OCI-LY1 (cell line): ENCODE data around the gene GPR143.

Source experiments
- H2AFZ ChIP-seq: fragments of 200-600 bp; sonication (generic), shearing (Covaris generic); 2 replicates; pipeline ENCODE4 v1.6.0; 2014; ENCODE audit warnings: antibody characterized with exemption, mild to moderate bottlenecking, low read length
- H3F3A ChIP-seq: fragments of 200-600 bp; sonication (generic), shearing (Covaris generic); 2 replicates; pipeline ENCODE4 v1.6.0; 2014; ENCODE audit warnings: mild to moderate bottlenecking, antibody characterized with exemption, low read length, moderate library complexity; ENCODE audit not compliant: insufficient read depth
- H3K27ac ChIP-seq: fragments of 200-600 bp; sonication (generic); 2 replicates; pipeline ENCODE4 v1.5.1; 2014; ENCODE audit warnings: low read length, mixed run types, mild to moderate bottlenecking, low read depth; ENCODE audit not compliant: poor library complexity, severe bottlenecking
- H3K27me3 ChIP-seq: fragments of 200-600 bp; sonication (generic); 2 replicates; pipeline ENCODE4 v1.6.0; 2014; ENCODE audit warnings: antibody characterized with exemption, mild to moderate bottlenecking, low read length, moderate library complexity; ENCODE audit not compliant: insufficient read depth
- H3K36me3 ChIP-seq: fragments of 200-600 bp; sonication (generic); 2 replicates; pipeline ENCODE4 v1.6.1; 2014; ENCODE audit warnings: mild to moderate bottlenecking, antibody characterized with exemption, low read length, moderate library complexity, mixed read lengths; ENCODE audit not compliant: insufficient read depth
- H3K4me1 ChIP-seq: fragments of 200-600 bp; sonication (generic); 2 replicates; pipeline ENCODE4 v1.5.1; 2014; ENCODE audit warnings: mild to moderate bottlenecking, low read length, moderate library complexity; ENCODE audit not compliant: insufficient read depth, severe bottlenecking
- H3K4me2 ChIP-seq: fragments of 200-600 bp; sonication (generic), shearing (Covaris generic); 2 replicates; pipeline ENCODE4 v1.6.1; 2014; ENCODE audit warnings: low read length
- H3K4me3 ChIP-seq: fragments of 200-600 bp; sonication (generic); 2 replicates; pipeline ENCODE4 v1.5.1; 2014; ENCODE audit warnings: low read length, low read depth, mild to moderate bottlenecking, mixed read lengths; ENCODE audit not compliant: poor library complexity, severe bottlenecking
- H3K79me2 ChIP-seq: fragments of 200-600 bp; shearing (Covaris generic); 2 replicates; pipeline ENCODE4 v1.6.1; 2016; ENCODE audit warnings: mixed run types, low read length, mixed read lengths; ENCODE audit not compliant: insufficient read depth
- H3K9ac ChIP-seq: fragments of 200-600 bp; sonication (generic), shearing (Covaris generic); 2 replicates; pipeline ENCODE4 v1.6.1; 2014; ENCODE audit warnings: mild to moderate bottlenecking, low read length, mixed read lengths
- H3K9me2 ChIP-seq: fragments of 200-600 bp; sonication (generic), shearing (Covaris generic); 2 replicates; pipeline ENCODE4 v1.6.1; 2014; ENCODE audit warnings: low read depth, mild to moderate bottlenecking, low read length, mixed read lengths
- H3K9me3 ChIP-seq: fragments of 200-600 bp; shearing (Covaris generic); 2 replicates; pipeline ENCODE4 v1.6.1; 2014; ENCODE audit warnings: low read length, mixed read lengths
- H4K20me1 ChIP-seq: fragments of 200-600 bp; sonication (generic), shearing (Covaris generic); 2 replicates; pipeline ENCODE4 v1.6.0; 2016; ENCODE audit warnings: mild to moderate bottlenecking, low read length; ENCODE audit not compliant: insufficient read depth
- EZH2 ChIP-seq: fragments of 200-600 bp; sonication (generic), shearing (Covaris generic); IDR thresholded peaks from 2 replicates; pipeline ENCODE4 v1.8.0; 2017; ENCODE audit warnings: borderline replicate concordance, mixed run types, mild to moderate bottlenecking, antibody characterized with exemption, low read length, moderate library complexity, mixed read lengths
- TF ChIP-seq, protein P1 (sequence below): fragments of 200-600 bp; sonication (generic), shearing (Covaris generic); IDR thresholded peaks from 2 replicates; pipeline ENCODE4 v1.5.1; 2017; ENCODE audit warnings: mild to moderate bottlenecking, antibody characterized with exemption, low read length, moderate library complexity, mixed read lengths

The GPR143 gene

DNA sequence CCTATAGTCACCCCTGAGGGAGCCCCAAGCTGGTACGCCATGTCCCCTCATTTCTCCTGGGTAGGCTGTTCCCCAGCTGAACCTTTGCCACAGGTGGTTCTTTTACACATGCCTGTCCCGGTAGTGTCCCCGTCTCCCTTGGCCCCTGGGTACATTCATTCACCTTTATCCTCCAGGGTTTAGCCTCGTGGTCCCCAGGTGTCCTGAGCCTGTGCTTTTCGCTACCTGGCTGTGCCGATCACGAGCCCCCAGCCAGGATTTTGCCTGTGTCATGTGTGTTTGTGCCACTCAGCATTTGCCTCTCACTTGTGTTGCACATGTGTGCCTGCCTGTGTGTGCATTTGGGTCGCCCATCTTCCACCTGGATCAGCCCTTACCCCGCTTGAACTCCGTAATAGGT, 57.6 kb downstream of the GPR143 start:
- H3K36me3 ChIP-seq = peaks cover 41% of the 10 kb centered on the region
- no peaks in the 10 kb centered on the region for H3F3A ChIP-seq
- no peak overlapping the region for H2AFZ ChIP-seq
- no peaks in the 10 kb centered on the region for H3K9me3 ChIP-seq
- no peak overlapping the region for H3K4me2 ChIP-seq
- H4K20me1 ChIP-seq = no peaks in the 10 kb centered on the region
- no peak overlapping the region for H3K9ac ChIP-seq
- H3K9me2 ChIP-seq = no peaks in the 10 kb centered on the region
- TF ChIP-seq EZH2 = no peak
- TF ChIP-seq, protein P1, sequence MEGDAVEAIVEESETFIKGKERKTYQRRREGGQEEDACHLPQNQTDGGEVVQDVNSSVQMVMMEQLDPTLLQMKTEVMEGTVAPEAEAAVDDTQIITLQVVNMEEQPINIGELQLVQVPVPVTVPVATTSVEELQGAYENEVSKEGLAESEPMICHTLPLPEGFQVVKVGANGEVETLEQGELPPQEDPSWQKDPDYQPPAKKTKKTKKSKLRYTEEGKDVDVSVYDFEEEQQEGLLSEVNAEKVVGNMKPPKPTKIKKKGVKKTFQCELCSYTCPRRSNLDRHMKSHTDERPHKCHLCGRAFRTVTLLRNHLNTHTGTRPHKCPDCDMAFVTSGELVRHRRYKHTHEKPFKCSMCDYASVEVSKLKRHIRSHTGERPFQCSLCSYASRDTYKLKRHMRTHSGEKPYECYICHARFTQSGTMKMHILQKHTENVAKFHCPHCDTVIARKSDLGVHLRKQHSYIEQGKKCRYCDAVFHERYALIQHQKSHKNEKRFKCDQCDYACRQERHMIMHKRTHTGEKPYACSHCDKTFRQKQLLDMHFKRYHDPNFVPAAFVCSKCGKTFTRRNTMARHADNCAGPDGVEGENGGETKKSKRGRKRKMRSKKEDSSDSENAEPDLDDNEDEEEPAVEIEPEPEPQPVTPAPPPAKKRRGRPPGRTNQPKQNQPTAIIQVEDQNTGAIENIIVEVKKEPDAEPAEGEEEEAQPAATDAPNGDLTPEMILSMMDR = no peak
- no peak overlapping the region for H3K4me3 ChIP-seq
- H3K4me1 ChIP-seq = peaks cover 15% of the 10 kb centered on the region
- no peak overlapping the region for H3K27ac ChIP-seq
- H3K27me3 ChIP-seq = no peaks in the 10 kb centered on the region
- no peaks in the 10 kb centered on the region for H3K79me2 ChIP-seq

DNA sequence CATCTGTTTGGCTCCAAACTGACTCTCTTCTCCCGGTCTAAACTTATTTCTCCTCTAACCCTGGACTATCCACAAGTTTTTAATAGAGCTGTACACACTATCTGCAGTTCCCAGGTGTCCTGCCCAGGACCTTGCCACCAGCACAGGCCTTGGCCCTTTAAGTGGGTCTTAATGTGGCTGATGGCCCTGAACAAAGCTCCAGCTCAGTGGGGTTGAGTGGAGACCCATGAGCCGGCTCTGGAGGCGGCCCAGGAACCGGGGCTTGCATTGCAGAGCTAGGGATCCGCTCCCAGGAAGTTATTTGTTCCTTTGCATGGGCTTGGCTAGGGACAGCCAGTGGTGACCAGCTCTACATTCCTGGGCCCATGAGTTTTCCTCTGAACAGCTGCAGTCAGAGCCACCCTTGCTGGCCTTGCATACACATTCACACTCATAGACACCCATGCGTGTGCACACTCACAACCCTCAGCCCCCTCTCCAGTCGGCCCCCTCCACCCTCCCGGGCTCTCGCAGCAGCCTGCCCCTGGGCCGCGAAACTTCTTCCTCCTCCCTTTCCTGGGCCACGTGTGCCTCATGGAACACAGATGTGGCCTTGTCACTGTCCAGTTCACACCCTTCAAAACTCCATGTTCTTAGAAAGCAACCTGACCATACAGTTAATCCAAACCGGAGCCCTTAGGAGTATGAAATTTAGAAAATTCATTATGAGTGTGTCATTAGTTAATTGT, 58.2 kb downstream of the GPR143 start:
- Histone ChIP-seq H3K4me2 (no peak overlapping the region), H3K9me2 (no peaks in the 10 kb centered on the region), H3K79me2 (no peaks in the 10 kb centered on the region), H3K36me3 (peaks cover 34% of the 10 kb centered on the region), H2AFZ (no peak overlapping the region), H3F3A (no peaks in the 10 kb centered on the region), H3K4me1 (peaks cover 15% of the 10 kb centered on the region), H3K9ac (no peak overlapping the region), H4K20me1 (no peaks in the 10 kb centered on the region), H3K27me3 (no peaks in the 10 kb centered on the region), H3K9me3 (no peaks in the 10 kb centered on the region), H3K27ac (no peak overlapping the region), H3K4me3 (no peak overlapping the region)
- no peak for TF ChIP-seq EZH2
- TF ChIP-seq, protein P1 = no peak

DNA sequence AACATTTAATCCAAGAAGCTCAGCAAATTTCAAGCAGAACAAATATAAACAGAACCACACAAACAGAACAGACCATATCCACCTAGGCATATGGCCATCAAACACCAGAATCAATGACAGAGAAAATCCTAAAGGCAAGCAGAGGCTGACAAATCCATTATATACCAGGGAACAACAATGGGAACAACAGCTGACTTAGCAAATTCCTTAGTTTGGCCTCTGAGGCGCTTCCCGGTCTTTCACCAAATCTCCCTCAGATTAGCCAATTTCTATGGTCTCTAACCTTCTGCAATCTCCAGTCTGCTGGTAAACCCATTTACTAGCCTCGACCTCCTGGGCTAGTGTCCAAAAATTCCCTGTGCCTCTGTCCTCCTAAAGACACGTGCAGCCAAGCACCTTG, 59.2 kb downstream of the GPR143 start:
- Histone ChIP-seq H3K9me2 (no peaks in the 10 kb centered on the region), H4K20me1 (no peaks in the 10 kb centered on the region), H3K4me1 (peaks cover 15% of the 10 kb centered on the region), H2AFZ (no peak overlapping the region), H3K4me2 (no peak overlapping the region), H3K4me3 (no peak overlapping the region), H3K79me2 (no peaks in the 10 kb centered on the region), H3F3A (no peaks in the 10 kb centered on the region), H3K27me3 (no peaks in the 10 kb centered on the region), H3K36me3 (peaks cover 28% of the 10 kb centered on the region), H3K9ac (no peak overlapping the region), H3K27ac (no peak overlapping the region), H3K9me3 (no peaks in the 10 kb centered on the region)
- TF ChIP-seq, protein P1 = no peak
- no peak for TF ChIP-seq EZH2
